Stimulated activated memory B cell treated with anti-CD40 and anti-IgM and Interleukin-4, amounts not matched to agents 10 μg/mL and 1 μg/mL and 100 μg/mL, for 72 hours (primary cell): ENCODE measurements around the gene BTNL9.
"Not testable (repeated sequence)": the region's sequence is repeated elsewhere in the genome, so short reads cannot be mapped to it uniquely, and the experiment has no call there.

Experiments
- ATAC-seq: fragments of 150-1000 bp; cut with Tn5 transposase; 2 replicates; pipeline ENCODE4 v1.10.0; 2021
- H3K27ac Mint-ChIP-seq: one replicate; pipeline ENCODE4 v1.8.0; 2022; ENCODE audit warnings: mild to moderate bottlenecking, mixed read lengths
- H3K27me3 Mint-ChIP-seq: one replicate; pipeline ENCODE4 v1.8.0; 2022; ENCODE audit warnings: mixed read lengths
- H3K36me3 Mint-ChIP-seq: one replicate; pipeline ENCODE4 v1.8.0; 2022; ENCODE audit warnings: mixed read lengths
- H3K4me1 Mint-ChIP-seq: one replicate; pipeline ENCODE4 v1.8.0; 2022; ENCODE audit warnings: mixed read lengths
- H3K4me3 Mint-ChIP-seq: one replicate; pipeline ENCODE4 v1.8.0; 2022; ENCODE audit warnings: mild to moderate bottlenecking, moderate library complexity, mixed read lengths
- H3K9me3 Mint-ChIP-seq: one replicate; pipeline ENCODE4 v1.8.0; 2022; ENCODE audit warnings: mixed read lengths

Gene BTNL9

GRCh38 chr5:181064987-181065386, 24.9 kb downstream of the BTNL9 start:
- Mint-ChIP-seq H3K36me3 (no peaks in the 10 kb centered on the region), H3K27me3 (peaks cover 82% of the 10 kb centered on the region), H3K27ac (no peak overlapping the region), H3K4me3 (no peak overlapping the region), H3K9me3 (peaks cover 4% of the 10 kb centered on the region), H3K4me1 (peaks cover 18% of the 10 kb centered on the region)
- no peak for ATAC-seq

- H3K36me3 Mint-ChIP-seq: no peaks in the 10 kb centered on the region
- peaks cover 4% of the 10 kb centered on the region for H3K9me3 Mint-ChIP-seq
- no peak overlapping the region for H3K4me3 Mint-ChIP-seq
- no peak for ATAC-seq
- peaks cover 20% of the 10 kb centered on the region for H3K4me1 Mint-ChIP-seq
- peaks cover 75% of the 10 kb centered on the region for H3K27me3 Mint-ChIP-seq
- no peak overlapping the region for H3K27ac Mint-ChIP-seq
Observed at GRCh38 chr5:181069767-181070491, 29.9 kb downstream of the BTNL9 start.

DNA sequence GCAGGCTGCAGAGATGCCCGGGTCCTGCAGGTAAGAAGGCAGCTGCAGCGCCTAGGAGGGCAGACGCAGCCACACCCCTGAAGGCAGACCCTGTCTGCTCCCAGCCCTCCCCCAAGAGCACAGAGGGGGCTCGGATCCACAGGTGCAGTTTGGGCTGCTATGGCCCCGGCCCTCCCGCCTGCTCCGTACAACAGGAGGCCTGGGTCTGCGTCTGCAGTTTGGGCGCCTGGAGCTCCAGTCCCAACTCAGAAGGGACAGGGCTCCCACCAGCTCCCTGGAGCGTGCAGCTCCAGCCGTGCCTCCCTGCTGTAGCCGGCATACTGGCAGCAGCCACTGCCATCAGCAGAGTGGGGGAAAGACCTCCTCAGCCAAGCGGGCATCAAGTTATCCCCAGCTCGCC, 30.5 kb downstream of the BTNL9 start:
- no peak overlapping the region for H3K4me3 Mint-ChIP-seq
- H3K27me3 Mint-ChIP-seq: peaks cover 80% of the 10 kb centered on the region
- H3K9me3 Mint-ChIP-seq: peaks cover 7% of the 10 kb centered on the region
- no peak for ATAC-seq
- peaks cover 20% of the 10 kb centered on the region for H3K4me1 Mint-ChIP-seq
- no peaks in the 10 kb centered on the region for H3K36me3 Mint-ChIP-seq
- no peak overlapping the region for H3K27ac Mint-ChIP-seq

DNA sequence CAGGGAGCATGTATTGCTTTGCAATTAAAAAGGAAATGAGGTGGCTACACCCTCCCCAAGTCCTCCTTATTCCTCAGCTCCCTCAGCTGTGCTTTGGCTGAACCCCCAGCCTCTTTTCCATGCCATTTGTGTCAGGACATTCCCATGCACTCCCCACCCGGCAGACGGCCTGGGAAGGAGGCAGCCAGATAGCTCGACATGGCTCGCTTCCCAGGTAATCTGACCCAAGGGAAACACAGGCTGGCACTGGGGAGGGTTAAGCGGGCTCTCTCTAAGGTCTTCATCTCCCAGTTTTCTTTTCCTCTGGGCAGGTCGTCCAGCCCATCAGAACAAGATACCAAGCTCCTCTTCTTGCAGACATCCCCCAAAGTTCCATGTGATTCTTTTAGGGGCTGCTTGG, 31.2 kb downstream of the BTNL9 start:
- H3K9me3 Mint-ChIP-seq: peaks cover 7% of the 10 kb centered on the region
- ATAC-seq: no peak
- H3K4me1 Mint-ChIP-seq: peaks cover 20% of the 10 kb centered on the region
- H3K27ac Mint-ChIP-seq: no peak overlapping the region
- H3K4me3 Mint-ChIP-seq: no peak overlapping the region
- H3K27me3 Mint-ChIP-seq: peaks cover 72% of the 10 kb centered on the region
- no peaks in the 10 kb centered on the region for H3K36me3 Mint-ChIP-seq

DNA sequence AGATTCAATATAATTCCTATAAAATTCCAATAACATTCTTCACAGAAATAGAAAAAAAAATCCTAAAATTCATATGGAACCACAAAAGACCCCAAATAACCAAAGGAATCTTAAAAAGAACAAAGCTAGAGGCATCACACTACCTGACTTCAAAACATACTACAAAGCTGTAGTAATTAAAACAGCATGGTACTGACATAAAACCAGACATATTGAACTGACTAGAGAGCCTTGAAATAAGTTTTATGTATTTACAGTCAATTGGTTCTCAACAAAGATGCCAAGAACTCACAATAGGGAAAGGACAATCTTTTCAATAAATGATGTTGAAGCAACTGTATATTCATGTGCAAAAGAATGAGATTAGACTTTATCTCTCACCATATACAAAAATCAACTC, 36.9 kb downstream of the BTNL9 start:
- Mint-ChIP-seq H3K36me3 (no peaks in the 10 kb centered on the region), H3K27me3 (peaks cover 51% of the 10 kb centered on the region), H3K27ac (no peak overlapping the region), H3K4me3 (no peak overlapping the region), H3K4me1 (no peaks in the 10 kb centered on the region), H3K9me3 (peaks cover 8% of the 10 kb centered on the region)
- no peak for ATAC-seq

DNA sequence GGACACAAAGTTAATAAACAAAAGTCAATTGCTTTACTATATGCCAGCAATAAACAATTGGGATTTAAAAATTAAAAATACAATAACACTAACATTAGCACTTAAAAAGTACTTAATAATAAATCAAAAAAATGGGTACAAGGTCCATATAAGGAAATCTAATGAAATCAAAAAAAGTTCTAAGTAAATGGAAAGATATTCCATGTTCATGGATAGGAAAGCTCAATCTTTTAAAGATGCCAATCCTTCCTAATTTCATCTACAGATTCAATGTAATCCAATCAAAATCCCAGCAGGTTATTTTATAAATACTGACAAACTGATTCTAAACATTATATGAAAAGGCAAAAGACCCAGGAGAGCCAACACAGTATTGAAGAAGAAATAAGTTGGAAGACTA, 41.9 kb downstream of the BTNL9 start:
- Mint-ChIP-seq H3K27me3 (peaks cover 51% of the 10 kb centered on the region), H3K9me3 (peaks cover 3% of the 10 kb centered on the region), H3K4me1 (no peaks in the 10 kb centered on the region), H3K4me3 (no peak overlapping the region), H3K36me3 (no peaks in the 10 kb centered on the region), H3K27ac (no peak overlapping the region)
- ATAC-seq: no peak

DNA sequence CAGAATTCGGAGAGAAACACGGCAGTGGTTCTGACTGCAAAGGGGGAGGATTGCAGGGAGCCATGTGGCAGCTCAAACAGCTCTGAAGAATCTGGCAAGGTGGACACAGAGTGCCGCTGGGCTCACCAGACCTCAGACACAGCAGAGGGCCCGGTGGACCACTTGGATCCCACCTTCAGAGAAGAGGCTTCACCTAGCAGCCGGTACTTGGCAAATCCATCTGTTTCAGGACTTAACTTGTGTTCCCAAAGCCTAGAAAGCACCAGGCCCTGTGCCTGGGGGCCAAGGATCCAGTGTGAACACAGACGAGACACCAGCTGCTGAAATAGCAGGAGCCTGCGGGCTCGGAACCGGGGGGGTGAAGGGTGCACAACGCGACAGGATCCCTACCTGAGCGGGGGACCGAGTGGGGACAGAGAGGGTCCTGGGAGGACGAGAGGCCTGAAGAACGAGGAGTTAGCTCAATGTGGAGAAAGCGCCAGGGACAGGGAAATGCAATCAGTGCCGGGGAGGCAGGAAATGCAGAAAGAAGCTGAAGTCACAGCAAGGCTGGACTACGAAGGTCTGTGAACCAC, 44.6 kb downstream of the BTNL9 start:
- ATAC-seq: no peak
- Mint-ChIP-seq H3K27ac (no peak overlapping the region), H3K36me3 (no peaks in the 10 kb centered on the region), H3K4me1 (no peaks in the 10 kb centered on the region), H3K4me3 (no peak overlapping the region), H3K9me3 (no peaks in the 10 kb centered on the region), H3K27me3 (peaks cover 46% of the 10 kb centered on the region)

DNA sequence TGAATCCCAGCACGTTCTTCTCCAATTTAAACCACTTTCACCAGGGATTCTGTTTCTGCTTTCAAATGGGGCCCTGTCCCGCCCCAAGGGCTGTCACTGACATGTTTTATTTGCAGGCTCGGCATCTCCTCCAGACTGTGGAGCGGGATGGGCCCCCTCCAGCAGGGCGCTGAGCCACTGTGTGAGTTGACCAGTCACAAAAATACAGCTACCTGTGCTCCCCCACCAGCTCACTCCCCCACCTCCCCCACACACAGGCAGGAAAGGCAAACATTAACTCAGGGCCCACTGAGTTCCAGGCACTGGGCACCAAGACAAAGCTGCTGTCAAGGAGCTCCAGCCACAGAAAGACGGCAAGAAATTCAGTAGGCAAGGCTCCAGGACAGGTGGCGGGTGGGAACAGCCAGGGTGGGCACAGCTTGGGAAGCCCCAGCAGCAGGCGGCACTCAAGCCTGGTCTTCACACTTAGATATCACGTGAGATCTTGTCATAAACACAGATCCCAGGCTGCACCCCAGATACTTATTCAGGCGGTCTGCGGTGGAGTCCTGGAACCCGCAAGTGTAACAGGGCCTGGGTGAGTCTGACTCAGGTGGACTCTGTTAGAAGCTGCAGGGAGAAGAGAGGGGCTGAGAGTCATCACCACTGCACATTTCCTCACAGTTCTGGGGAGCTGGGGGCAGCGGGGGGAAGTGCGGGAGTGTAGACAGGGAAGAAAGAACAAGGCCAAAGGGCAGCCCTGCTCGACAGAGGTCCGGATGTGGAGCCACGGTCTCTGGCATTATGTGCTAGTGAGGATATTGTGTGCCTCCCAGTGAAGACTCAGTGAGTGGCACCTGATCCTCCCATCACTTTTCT, 46.2 kb downstream of the BTNL9 start:
- H3K27ac Mint-ChIP-seq: no peak overlapping the region
- H3K27me3 Mint-ChIP-seq: peaks cover 41% of the 10 kb centered on the region
- no peaks in the 10 kb centered on the region for H3K4me1 Mint-ChIP-seq
- ATAC-seq: no peak
- H3K4me3 Mint-ChIP-seq: no peak overlapping the region
- no peaks in the 10 kb centered on the region for H3K9me3 Mint-ChIP-seq
- H3K36me3 Mint-ChIP-seq: no peaks in the 10 kb centered on the region

- Mint-ChIP-seq H3K4me1 (no peaks in the 10 kb centered on the region), H3K27me3 (peaks cover 35% of the 10 kb centered on the region), H3K27ac (no peak overlapping the region), H3K36me3 (no peaks in the 10 kb centered on the region), H3K9me3 (no peaks in the 10 kb centered on the region), H3K4me3 (no peak overlapping the region)
- no peak for ATAC-seq
Observed at GRCh38 chr5:181086884-181087205, 46.8 kb downstream of the BTNL9 start.

DNA sequence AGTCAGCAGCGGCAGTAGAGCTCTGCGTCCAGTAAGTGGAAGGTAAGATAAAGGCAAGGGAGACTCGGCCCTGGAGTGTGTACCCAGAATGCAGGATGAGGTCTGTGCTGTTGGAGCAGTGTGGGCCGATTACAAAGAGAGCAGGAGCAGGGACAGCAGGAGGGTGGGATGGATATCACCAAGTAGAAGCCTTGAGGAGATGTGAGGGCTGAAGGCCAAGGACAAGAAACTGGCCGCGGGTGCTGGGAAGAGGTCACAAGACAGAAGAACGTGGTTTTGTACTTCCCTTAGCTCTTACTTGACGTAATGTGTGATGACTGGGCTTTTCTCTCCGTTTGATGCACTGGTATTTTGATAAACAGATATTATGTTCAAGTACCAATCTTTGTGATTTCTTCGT, 47.2 kb downstream of the BTNL9 start:
- Mint-ChIP-seq H3K9me3 (no peaks in the 10 kb centered on the region), H3K36me3 (no peaks in the 10 kb centered on the region), H3K4me1 (no peaks in the 10 kb centered on the region), H3K27me3 (peaks cover 34% of the 10 kb centered on the region), H3K27ac (no peak overlapping the region), H3K4me3 (no peak overlapping the region)
- no peak for ATAC-seq

DNA sequence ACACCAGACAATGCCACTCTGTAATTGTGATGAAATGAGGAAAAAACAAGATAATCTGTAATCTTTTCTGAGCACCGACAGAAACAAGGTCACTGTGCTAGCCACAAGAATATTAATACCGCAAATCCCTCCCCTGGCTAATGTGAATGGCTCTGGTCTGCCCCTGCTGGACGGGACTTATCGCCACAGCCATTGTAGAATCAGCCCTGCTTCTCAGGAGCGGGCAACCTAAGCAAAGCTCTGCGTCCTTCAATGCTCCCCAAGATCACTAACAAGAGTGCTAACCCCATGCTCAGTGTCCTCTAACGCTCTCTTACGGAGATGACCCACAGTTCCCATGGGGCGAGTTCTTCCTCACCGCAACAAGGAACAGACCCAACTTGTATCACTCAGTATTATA, 48.2 kb downstream of the BTNL9 start:
- Mint-ChIP-seq H3K27ac (no peak overlapping the region), H3K4me3 (no peak overlapping the region), H3K36me3 (no peaks in the 10 kb centered on the region), H3K9me3 (no peaks in the 10 kb centered on the region), H3K27me3 (peaks cover 32% of the 10 kb centered on the region), H3K4me1 (no peaks in the 10 kb centered on the region)
- ATAC-seq: no peak

GRCh38 chr5:181092428-181092827, 52.4 kb downstream of the BTNL9 start:
- Mint-ChIP-seq H3K4me1 (no peaks in the 10 kb centered on the region), H3K36me3 (no peaks in the 10 kb centered on the region), H3K27me3 (peaks cover 10% of the 10 kb centered on the region), H3K9me3 (no peaks in the 10 kb centered on the region), H3K4me3 (no peak overlapping the region), H3K27ac (no peak overlapping the region)
- ATAC-seq: no peak

DNA sequence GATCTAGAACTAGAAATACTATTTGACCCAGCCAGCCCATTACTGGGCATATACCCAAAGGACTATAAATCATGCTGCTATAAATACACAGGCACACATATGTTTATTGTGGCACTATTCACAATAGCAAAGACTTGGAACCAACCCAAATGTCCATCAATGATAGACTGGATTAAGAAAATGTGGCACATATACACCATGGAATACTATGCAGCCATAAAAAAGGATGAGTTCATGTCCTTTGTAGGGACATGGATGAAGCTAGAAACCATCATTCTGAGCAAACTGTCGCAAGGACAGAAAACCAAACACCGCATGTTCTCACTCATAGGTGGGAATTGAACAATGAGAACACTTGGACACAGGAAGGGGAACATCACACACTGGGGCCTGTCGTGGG, 55.1 kb downstream of the BTNL9 start:
- H3K27me3 Mint-ChIP-seq: peaks cover 23% of the 10 kb centered on the region
- H3K4me1 Mint-ChIP-seq, H3K4me3 Mint-ChIP-seq, ATAC-seq, H3K27ac Mint-ChIP-seq, H3K36me3 Mint-ChIP-seq, H3K9me3 Mint-ChIP-seq: not testable (repeated sequence)

- H3K36me3 Mint-ChIP-seq, H3K4me1 Mint-ChIP-seq, H3K9me3 Mint-ChIP-seq, H3K4me3 Mint-ChIP-seq, ATAC-seq, H3K27ac Mint-ChIP-seq: not testable (repeated sequence)
- H3K27me3 Mint-ChIP-seq: peaks cover 27% of the 10 kb centered on the region
Observed at GRCh38 chr5:181096721-181097382, 56.8 kb downstream of the BTNL9 start.

DNA sequence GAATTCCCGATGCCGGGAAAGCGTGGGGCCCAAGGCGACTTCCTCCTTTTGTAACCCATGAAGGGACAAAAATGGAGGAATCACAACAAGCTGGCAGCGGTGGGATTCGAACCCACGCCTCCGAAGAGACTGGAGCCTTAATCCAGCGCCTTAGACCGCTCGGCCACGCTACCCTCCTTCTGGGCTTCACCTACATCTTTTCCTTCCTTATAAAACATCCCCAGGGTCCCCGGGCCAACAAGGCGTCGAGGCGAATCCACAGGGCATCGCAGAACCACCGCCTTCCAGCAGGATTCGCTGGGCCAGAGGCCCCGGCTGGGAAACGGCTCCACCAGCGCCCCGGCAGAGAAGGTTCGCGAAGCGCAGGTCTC, 57.3 kb downstream of the BTNL9 start:
- not testable (repeated sequence) for ATAC-seq, H3K27ac Mint-ChIP-seq, H3K4me3 Mint-ChIP-seq, H3K4me1 Mint-ChIP-seq, H3K9me3 Mint-ChIP-seq, H3K36me3 Mint-ChIP-seq
- peaks cover 23% of the 10 kb centered on the region for H3K27me3 Mint-ChIP-seq
